NCI-H2081 treated with DMSO at 0.1 percent for 48 hours (cell line): ENCODE measurements around the gene DLG2.
"Not testable (repeated sequence)": the region's sequence is repeated elsewhere in the genome, so short reads cannot be mapped to it uniquely, and the experiment has no call there.

Experiments used
- DNase-seq: peaks from one replicate; lab custom pipeline; 2025; lab: John Stamatoyannopoulos, UW

The DLG2 gene

GRCh38 chr11:83459798-83460197 is 2167.3 kb downstream of the DLG2 start:
- DNase-seq = no peak

- no peak for DNase-seq
These were observed 2170.6 kb downstream of the DLG2 start for GRCh38 chr11:83456566-83456965.

DNA sequence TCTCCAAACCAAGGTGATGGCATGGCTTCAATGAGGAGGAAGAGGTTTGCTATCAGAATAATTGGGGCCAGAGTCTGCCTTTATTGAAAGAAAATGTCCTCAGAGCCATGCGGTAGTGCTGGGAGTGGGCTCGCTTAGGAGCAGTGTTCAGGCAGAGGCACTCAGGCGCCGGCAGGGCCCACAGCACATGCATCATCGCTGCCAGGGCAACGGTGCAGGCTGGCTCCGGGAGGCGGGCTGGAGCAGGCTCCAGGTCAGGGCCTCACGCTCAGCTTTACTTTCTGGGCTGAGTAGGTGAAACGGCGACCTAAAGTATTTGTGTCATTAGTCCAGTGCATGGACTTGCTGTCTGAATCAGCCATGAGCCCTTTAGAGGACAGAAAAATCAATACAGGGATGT is 2171.1 kb downstream of the DLG2 start:
- DNase-seq = no peak

- DNase-seq = no peak
These were observed 2171.8 kb downstream of the DLG2 start for GRCh38 chr11:83455356-83455755.

- no peak for DNase-seq
These were observed 2172.5 kb downstream of the DLG2 start for GRCh38 chr11:83454674-83455073.

DNA sequence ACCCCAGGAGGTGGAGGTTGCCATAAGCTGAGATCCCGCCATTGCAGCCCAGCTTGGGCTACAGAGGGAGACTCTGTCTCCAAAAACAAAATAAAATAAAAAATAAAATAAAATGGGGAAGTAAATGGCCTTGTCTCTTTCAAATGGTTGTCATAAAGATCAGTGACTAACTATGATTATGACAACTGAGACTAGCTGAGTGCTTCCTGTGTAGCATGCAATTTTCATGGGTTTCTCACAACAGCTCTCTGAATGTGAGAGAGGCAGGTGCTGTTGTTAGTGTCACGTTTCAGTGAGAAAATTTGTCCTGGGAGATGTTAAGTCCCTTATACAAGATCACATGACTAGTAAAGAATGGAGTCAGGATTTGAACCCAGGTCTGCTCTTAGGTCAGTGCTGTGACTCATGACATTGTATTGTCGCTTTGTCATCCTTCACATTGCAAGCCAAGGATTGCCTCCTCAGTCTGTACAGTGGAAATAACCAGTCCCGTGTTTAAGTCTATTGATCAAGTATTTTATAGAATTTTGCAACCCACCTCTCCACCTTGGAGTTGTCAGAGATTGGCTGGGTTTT is 2177.7 kb downstream of the DLG2 start:
- DNase-seq = no peak

GRCh38 chr11:83448686-83449085 is 2178.5 kb downstream of the DLG2 start:
- no peak for DNase-seq

GRCh38 chr11:83443880-83444279 is 2183.3 kb downstream of the DLG2 start:
- not testable (repeated sequence) for DNase-seq

DNA sequence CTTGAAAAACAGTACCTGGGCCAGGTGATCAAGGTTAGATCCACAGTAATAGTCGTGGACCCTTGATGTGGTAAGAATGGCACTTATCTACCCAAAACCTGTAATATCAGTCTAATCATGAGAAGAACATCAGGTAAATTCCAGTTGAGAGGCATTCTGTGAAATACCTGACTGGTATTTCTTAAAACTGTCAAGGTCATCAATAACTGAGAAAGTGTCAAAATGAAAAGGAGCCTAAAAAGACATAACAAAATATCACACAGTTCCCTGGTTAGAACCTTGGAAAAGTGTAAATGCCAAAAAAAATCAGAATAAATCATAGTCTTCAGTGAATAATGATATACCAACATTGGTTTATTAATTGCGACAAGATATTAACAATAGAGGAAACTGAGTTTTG is 2185.5 kb downstream of the DLG2 start:
- DNase-seq = no peak

- DNase-seq = no peak
These were observed 2186.0 kb downstream of the DLG2 start for GRCh38 chr11:83441171-83441570.

DNA sequence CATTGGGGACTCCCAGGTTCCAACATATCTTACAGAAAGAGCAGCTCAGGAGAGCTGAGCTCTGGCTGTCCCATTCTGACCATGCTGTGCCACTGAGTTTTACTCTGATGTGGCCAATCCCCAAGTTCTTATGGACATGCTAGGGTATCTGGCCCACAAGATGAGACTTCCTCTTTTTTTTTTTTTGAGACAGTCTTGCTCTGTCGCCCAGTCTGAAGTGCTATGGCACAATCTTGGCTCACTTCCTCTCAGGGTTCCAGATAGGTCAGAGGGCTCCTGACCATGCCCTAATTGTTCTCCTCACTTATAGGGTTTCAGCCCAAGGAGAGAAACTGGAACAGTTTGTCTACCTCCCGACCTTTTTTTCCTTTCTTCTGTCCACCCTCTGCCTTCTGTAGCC is 2188.7 kb downstream of the DLG2 start:
- DNase-seq = no peak

GRCh38 chr11:83437939-83438338 is 2189.2 kb downstream of the DLG2 start:
- DNase-seq = no peak

GRCh38 chr11:83436855-83437254 is 2190.3 kb downstream of the DLG2 start:
- DNase-seq = no peak

- DNase-seq = not testable (repeated sequence)
These were observed 2192.3 kb downstream of the DLG2 start for GRCh38 chr11:83434812-83435211.

DNA sequence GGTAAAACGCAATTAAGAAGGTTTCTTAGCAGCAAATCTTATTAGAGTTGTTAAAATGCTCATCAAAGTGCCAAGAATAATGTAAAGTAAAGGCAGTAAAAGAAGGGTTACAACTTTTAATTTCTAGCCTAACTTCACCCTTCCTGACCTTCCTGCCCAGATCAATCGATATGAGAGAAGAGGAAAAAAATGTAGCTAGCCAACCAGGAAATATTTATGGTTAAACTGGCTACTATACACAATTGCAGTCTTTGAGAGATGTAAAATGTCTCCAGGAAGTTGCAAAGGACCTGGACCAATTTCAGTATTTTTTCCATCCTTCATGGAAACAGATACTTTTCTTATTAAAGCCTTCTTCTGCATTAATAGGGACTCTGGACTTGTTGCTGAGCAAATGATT is 2199.2 kb downstream of the DLG2 start:
- DNase-seq = no peak

- DNase-seq = no peak
These were observed 2199.6 kb downstream of the DLG2 start for GRCh38 chr11:83427501-83427900.

DNA sequence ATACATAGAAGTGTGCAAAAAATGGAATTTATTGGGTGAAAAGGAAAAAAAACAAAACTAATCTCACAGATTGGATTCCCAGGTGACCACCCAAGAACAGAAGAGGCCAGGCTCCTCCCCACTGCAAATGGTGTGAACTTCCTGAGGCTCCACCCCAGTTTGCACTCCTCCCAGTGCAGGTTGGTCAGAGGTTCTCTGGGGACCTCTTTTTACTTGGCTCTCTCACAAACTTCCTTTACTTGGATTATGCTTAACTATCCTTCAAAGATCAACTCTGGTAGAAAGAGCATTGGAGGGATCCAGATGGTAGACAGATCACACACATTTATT is 2202.0 kb downstream of the DLG2 start:
- DNase-seq = no peak

GRCh38 chr11:83424376-83425136 is 2202.6 kb downstream of the DLG2 start:
- no peak for DNase-seq

DNA sequence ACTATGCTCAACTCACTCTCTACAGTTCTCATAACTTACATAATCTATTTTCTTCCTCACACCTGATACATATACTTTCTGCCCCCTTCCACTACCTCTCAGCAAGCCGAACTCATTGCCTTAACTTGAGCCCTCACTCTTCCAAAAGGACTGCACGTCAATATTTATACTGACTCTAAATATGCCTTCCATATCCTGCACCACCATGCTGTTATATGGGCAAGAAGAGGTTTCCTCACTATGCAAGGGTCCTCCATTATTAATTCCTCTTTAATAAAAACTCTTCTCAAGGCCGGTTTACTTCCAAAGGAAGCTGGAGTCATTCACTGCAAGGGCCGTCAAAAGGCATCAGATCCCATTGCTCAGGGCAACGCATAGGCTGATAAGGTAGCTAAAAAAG is 2204.5 kb downstream of the DLG2 start:
- DNase-seq = not testable (repeated sequence)

DNA sequence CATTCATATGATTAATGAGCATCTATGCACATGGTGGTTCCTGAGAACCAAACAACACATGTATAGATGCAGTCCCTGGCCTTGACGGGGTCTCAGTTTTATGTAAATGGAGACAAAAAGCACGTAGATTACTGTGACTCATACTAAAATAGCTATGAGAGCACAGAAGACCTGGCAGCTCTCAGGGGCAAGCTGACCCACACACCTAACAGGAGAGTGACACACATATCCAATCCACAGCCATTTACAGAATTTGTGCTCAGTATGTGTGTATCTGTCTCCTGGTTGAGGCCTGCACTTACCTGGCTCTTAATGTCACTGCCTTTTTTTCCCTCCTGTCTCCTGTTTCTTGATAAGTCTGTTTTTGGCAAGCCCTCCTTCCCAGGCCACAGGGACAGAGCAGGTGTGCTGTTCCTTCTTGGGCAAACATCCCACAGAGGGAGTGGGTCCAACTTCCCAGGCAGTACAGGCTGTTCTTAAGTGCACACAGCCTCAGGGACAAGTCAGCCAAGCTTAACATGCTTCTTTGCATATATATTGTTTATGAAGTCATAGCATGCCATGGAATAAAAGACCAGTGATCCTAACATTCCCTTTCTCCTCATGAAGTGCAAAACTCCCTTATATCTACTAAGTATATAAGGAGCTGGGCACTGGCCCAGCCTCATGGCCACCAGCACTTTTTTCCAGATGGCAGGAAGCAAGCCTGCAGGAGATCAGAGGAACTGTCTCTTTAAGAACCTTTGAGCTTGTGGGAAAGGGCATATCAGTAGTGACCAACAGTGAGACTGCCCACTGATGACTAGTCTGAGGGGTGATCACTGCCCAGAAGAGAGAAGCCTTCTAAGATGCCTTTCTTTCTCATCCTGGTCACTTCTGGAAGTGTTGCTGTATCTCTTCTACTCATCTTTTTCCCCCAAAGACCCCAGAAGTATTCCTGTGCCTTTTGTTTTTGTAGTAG is 2216.3 kb downstream of the DLG2 start:
- DNase-seq = no peak

DNA sequence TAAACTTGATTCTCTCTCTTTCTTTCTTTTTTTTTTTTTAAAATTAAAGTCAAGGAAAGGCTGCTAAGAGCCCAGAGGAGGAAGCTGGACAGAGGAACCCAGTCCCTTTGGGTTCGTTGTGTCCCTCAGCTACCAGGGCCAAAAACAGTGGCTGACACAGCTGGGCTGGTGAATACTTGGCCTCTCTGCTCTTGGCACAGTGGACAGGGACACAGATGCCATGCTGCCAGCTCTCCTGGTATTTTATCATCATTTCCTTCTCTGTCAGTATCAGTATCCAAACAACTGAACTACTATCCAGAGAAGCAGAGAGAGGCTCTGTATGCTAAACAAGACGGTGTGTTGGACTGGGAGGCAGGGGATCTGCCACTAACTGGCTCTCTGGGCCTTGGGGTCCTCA is 2217.3 kb downstream of the DLG2 start:
- no peak for DNase-seq

DNA sequence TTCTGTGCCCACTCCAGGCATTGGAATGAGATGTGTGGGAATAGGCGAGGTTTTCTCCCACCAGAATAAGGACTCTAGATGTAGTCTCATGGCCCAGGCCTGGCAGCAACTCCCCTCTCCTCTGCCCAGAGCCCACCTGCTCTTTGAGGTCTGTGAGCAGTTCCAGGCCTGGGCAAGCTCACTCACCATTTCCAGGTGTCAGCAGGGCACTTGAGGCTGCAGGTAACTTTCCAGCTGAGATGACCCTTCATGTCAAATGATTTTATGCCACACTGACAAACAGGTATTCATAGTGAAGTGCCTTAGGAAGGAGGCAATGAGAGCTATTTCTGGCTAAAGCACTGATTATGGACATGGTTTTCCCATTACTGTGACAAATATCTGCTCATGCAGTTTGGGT is 2217.7 kb downstream of the DLG2 start:
- no peak for DNase-seq

DNA sequence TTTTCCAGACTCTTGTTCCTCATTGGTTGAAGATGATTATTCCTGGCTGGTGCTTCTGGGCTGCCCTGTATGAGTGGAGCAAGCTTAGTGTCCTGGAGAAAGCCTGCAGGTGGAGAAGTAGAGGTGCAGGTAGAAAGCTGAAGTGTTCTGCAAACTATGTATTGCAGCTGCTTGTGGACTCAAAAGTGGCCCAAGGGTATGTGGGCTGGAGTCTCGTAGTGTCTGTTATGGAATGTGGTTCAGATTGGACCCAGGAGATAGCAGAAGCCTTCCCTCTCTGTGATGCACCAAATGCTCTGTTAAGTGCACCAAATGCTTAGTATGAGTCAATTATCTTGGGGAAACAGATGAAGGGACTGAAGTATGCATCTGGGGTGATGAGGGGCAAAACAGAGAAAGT is 2218.2 kb downstream of the DLG2 start:
- no peak for DNase-seq
